ENCODE data around the gene CLCA2. TPM values are rescaled to one million over a fixed set of nuclear protein-coding genes. Genes with fewer than 3 reads are reported as not detected.
A peak's percentile ranks its signal among the peaks of the same experiment; 100 is the strongest.

CLCA2 gene
- total and polyA plus RNA-seq, 10 donors, result 0.02 to 0.06 TPM; not detected in 8

- H3K4me1 ChIP-seq, result peaks cover 0 to 8% (median 2%) of the 10 kb centered on the region in 6 donors
- intact Hi-C loops (cut with DNase I; ENCODE audit: low total_unique reads), result no loop called here
- TF ChIP-seq POLR2AphosphoS5 (IDR thresholded peaks at IDR 0.05) (no peak), CTCF (IDR thresholded peaks at IDR 0.05 in 8 of 11, conservative IDR thresholded peaks at IDR 0.05 in 3 of 11) (peak in 8 of 11 experiments; percentile 17 to 61 (median 53))
- H3K9me3 ChIP-seq, result no peaks in the 10 kb centered on the region
- DNase-seq, result no peak
- H3K4me3 ChIP-seq, result peak overlapping the region in 1 of 8 donors; percentile 37
- H3K27me3 ChIP-seq (replicated peaks in 1 of 7), result no peaks in the 10 kb centered on the region
- H3K27ac ChIP-seq, result no peak overlapping the region
- WGBS, 5 donors, result 15 to 32% (median 23%) methylated on average over 4 of the region's 4 CpGs
- H3K36me3 ChIP-seq, result no peaks in the 10 kb centered on the region
Measured at GRCh38 chr1:86419277-86419903, 4.6 kb upstream of the CLCA2 start.

GRCh38 chr1:86421601-86422280, 2.2 kb upstream of the CLCA2 start:
- Histone ChIP-seq H3K27me3 (replicated peaks in 1 of 7) (no peaks in the 10 kb centered on the region), H3K36me3 (no peaks in the 10 kb centered on the region), H3K4me1 (peaks cover 0 to 8% (median 2%) of the 10 kb centered on the region in 6 donors), H3K4me3 (no peak overlapping the region), H3K9me3 (no peaks in the 10 kb centered on the region), H3K27ac (no peak overlapping the region)
- DNase-seq, result no peak
- WGBS, 5 donors, result 88 to 92% (median 89%) methylated on average over 7 of the region's 7 CpGs
- intact Hi-C loops (cut with DNase I; ENCODE audit: low total_unique reads), result no loop called here
- no peak for TF ChIP-seq CTCF (IDR thresholded peaks at IDR 0.05 in 8 of 11, conservative IDR thresholded peaks at IDR 0.05 in 3 of 11)
- no peak for TF ChIP-seq POLR2AphosphoS5 (IDR thresholded peaks at IDR 0.05)
- TF ChIP-seq POLR2A (IDR thresholded peaks at IDR 0.05), result no peak

- intact Hi-C loops (cut with DNase I; ENCODE audit: low total_unique reads), result no loop called here
- Histone ChIP-seq H3K27ac (no peak overlapping the region), H3K27me3 (replicated peaks in 1 of 7) (no peaks in the 10 kb centered on the region), H3K4me1 (peaks cover 0 to 8% (median 3%) of the 10 kb centered on the region in 6 donors), H3K4me3 (no peak overlapping the region), H3K9me3 (no peaks in the 10 kb centered on the region), H3K36me3 (no peaks in the 10 kb centered on the region)
- no peak for TF ChIP-seq POLR2AphosphoS5 (IDR thresholded peaks at IDR 0.05)
- TF ChIP-seq POLR2A (IDR thresholded peaks at IDR 0.05), result no peak
- TF ChIP-seq CTCF (IDR thresholded peaks at IDR 0.05 in 8 of 11, conservative IDR thresholded peaks at IDR 0.05 in 3 of 11), result no peak
- DNase-seq, result no peak
Measured at GRCh38 chr1:86423473-86423872, 498 bp upstream of the CLCA2 start.

GRCh38 chr1:86429122-86429725, 5.3 kb downstream of the CLCA2 start:
- no peak for DNase-seq
- H3K9me3 ChIP-seq, result no peaks in the 10 kb centered on the region
- no peak overlapping the region for H3K4me3 ChIP-seq
- H3K36me3 ChIP-seq, result no peaks in the 10 kb centered on the region
- intact Hi-C loops (cut with DNase I; ENCODE audit: low total_unique reads), result no loop called here
- 22 to 41% (median 25%) methylated on average over 7 of the region's 7 CpGs for WGBS, 5 donors
- no peak for TF ChIP-seq POLR2A (IDR thresholded peaks at IDR 0.05)
- TF ChIP-seq POLR2AphosphoS5 (IDR thresholded peaks at IDR 0.05), result no peak
- no peak for TF ChIP-seq CTCF (IDR thresholded peaks at IDR 0.05 in 8 of 11, conservative IDR thresholded peaks at IDR 0.05 in 3 of 11)
- H3K27ac ChIP-seq, result peak overlapping the region; percentile 14 to 83 (median 78)
- no peaks in the 10 kb centered on the region for H3K27me3 ChIP-seq (replicated peaks in 1 of 7)
- peaks cover 0 to 26% (median 18%) of the 10 kb centered on the region in 6 donors for H3K4me1 ChIP-seq
